Gastrocnemius medialis (tissue), 4 donors: ENCODE measurements around the gene ORC3.

ENCODE experiments used
- POLR2A ChIP-seq, 2 donors: fragments of 450-650 bp; IDR thresholded peaks; one replicate each; pipeline ENCODE4 v1.6.1; 2017; ENCODE audit warnings: antibody characterized with exemption in 2 of 2, mild to moderate bottlenecking in 2 of 2, moderate library complexity in 2 of 2
- TF ChIP-seq, protein P1 (sequence below), 5 experiments: fragments of 450-650 bp in 3 of 5; fragments of 200-600 bp in 2 of 5; sonication (generic) in 2 of 5; IDR thresholded peaks in 4 of 5; conservative IDR thresholded peaks in 1 of 5; 1 replicate in 4 of 5; 2 replicates in 1 of 5; pipeline ENCODE4 v1.5.1; 2016 to 2019; ENCODE audit warnings: antibody characterized with exemption in 5 of 5, mild to moderate bottlenecking in 3 of 5, moderate library complexity in 3 of 5

DNA sequence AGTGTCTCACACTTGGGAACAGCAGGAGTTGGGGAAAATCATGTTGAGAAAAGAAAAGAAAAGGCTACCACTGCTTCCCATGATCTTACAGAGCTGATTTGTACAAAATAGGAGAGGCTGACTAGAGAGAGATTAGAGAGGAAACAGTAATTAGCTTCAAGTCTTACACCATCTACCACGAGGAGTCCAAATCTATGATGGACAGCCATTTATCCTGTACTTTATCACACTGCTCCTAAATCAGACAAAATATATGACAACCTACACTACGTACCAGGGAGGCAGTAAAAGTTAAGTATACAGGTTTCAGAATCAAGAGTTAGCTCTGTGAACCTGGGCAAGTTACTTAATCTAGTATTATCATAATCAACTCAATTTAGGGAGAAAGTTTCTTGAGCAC lies 38.1 kb upstream of the ORC3 start:
- TF ChIP-seq POLR2A (IDR thresholded peaks at IDR 0.05), result no peak
- TF ChIP-seq, protein P1, sequence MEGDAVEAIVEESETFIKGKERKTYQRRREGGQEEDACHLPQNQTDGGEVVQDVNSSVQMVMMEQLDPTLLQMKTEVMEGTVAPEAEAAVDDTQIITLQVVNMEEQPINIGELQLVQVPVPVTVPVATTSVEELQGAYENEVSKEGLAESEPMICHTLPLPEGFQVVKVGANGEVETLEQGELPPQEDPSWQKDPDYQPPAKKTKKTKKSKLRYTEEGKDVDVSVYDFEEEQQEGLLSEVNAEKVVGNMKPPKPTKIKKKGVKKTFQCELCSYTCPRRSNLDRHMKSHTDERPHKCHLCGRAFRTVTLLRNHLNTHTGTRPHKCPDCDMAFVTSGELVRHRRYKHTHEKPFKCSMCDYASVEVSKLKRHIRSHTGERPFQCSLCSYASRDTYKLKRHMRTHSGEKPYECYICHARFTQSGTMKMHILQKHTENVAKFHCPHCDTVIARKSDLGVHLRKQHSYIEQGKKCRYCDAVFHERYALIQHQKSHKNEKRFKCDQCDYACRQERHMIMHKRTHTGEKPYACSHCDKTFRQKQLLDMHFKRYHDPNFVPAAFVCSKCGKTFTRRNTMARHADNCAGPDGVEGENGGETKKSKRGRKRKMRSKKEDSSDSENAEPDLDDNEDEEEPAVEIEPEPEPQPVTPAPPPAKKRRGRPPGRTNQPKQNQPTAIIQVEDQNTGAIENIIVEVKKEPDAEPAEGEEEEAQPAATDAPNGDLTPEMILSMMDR (IDR thresholded peaks at IDR 0.05 in 4 of 5, conservative IDR thresholded peaks at IDR 0.05 in 1 of 5), result no peak
